IMR-90 (cell line): ENCODE results near the gene PAGE4. TPM values are rescaled to one million over a fixed set of nuclear protein-coding genes. Genes with fewer than 3 reads are reported as not detected.

ENCODE experiments used
- ATAC-seq: fragments of 200-7000 bp; cut with Tn5 transposase; 2 replicates; pipeline ENCODE4 v1.9.1; 2020; ENCODE audit warnings: low read depth, mild to moderate bottlenecking, moderate library complexity
- BruUV-seq: library from RNA; stranded (reverse); fragments of 400-500 nt; replicated peaks from 2 replicates; lab custom pipeline; 2021; lab: Mats Ljungman, UMichigan
- CTCF ChIA-PET: fragments of 300-600 bp; formaldehyde crosslinking; extraction: SDS; loops from one replicate; lab custom pipeline; 2021; ENCODE audit warnings: antibody characterized with exemption; lab: Yijun Ruan, JAX
- POLR2A ChIA-PET: fragments of 300-600 bp; sonication (Branson Sonifier 250); formaldehyde crosslinking; loops from one replicate; lab custom pipeline; 2022; ENCODE audit warnings: antibody characterized with exemption; ENCODE audit not compliant: unreplicated experiment; lab: Charles Lee
- DNase-seq: peaks from one replicate; pipeline ENCODE4 v3.0.0; 2013
- H2AFZ ChIP-seq: replicated peaks from 2 replicates; pipeline ENCODE3; 2013; ENCODE audit warnings: low read length, mild to moderate bottlenecking; ENCODE audit not compliant: poor library complexity
- H2AK5ac ChIP-seq: 2 replicates; pipeline ENCODE4 v1.6.1; 2013; ENCODE audit warnings: low read depth, low read length, inconsistent platforms
- H2AK9ac ChIP-seq: replicated peaks from 2 replicates; pipeline ENCODE3; 2013; ENCODE audit warnings: mild to moderate bottlenecking, low read depth, low read length, moderate library complexity; ENCODE audit not compliant: poor library complexity
- H2BK120ac ChIP-seq: 2 replicates; pipeline ENCODE4 v1.6.1; 2013; ENCODE audit warnings: low read depth, low read length, inconsistent platforms
- H2BK15ac ChIP-seq: 3 replicates; pipeline ENCODE4 v1.6.1; 2013; ENCODE audit warnings: low read depth, low read length, inconsistent platforms
- H2BK20ac ChIP-seq: 2 replicates; pipeline ENCODE4 v1.6.1; 2013; ENCODE audit warnings: low read depth, mild to moderate bottlenecking, inconsistent platforms, low read length, moderate library complexity
- H2BK5ac ChIP-seq: 2 replicates; pipeline ENCODE4 v1.6.1; 2013; ENCODE audit warnings: mild to moderate bottlenecking, low read depth, low read length, inconsistent platforms; ENCODE audit not compliant: poor library complexity, severe bottlenecking
- H3K14ac ChIP-seq: replicated peaks from 2 replicates; pipeline ENCODE4 v1.6.1; 2013; ENCODE audit warnings: low read depth, low read length, inconsistent platforms
- H3K18ac ChIP-seq: 2 replicates; pipeline ENCODE4 v1.6.1; 2013; ENCODE audit warnings: low read depth, low read length, control low read depth
- H3K23ac ChIP-seq: 2 replicates; pipeline ENCODE4 v1.6.1; 2013; ENCODE audit warnings: low read depth, low read length, inconsistent platforms
- H3K27ac ChIP-seq: 2 replicates; pipeline ENCODE4 v1.5.1; 2013; ENCODE audit warnings: mild to moderate bottlenecking, control low read depth, low read length; ENCODE audit not compliant: insufficient read depth
- H3K27me3 ChIP-seq: 2 replicates; pipeline ENCODE4 v1.6.1; 2013; ENCODE audit warnings: low read length; ENCODE audit not compliant: control insufficient read depth, insufficient read depth
- H3K36me3 ChIP-seq: 2 replicates; pipeline ENCODE4 v1.6.1; 2013; ENCODE audit warnings: low read length, mixed read lengths; ENCODE audit not compliant: control insufficient read depth, insufficient read depth
- H3K4ac ChIP-seq: 2 replicates; pipeline ENCODE4 v1.6.1; 2013; ENCODE audit warnings: low read depth, low read length, inconsistent platforms
- H3K4me1 ChIP-seq: 2 replicates; pipeline ENCODE4 v1.6.1; 2013; ENCODE audit warnings: low read length, mixed read lengths; ENCODE audit not compliant: control insufficient read depth, insufficient read depth
- H3K4me2 ChIP-seq: 2 replicates; pipeline ENCODE4 v1.6.1; 2013; ENCODE audit warnings: low read depth, mild to moderate bottlenecking, control low read depth, low read length, moderate library complexity
- H3K4me3 ChIP-seq: 2 replicates; pipeline ENCODE4 v1.5.1; 2013; ENCODE audit warnings: low read depth, mild to moderate bottlenecking, control low read depth, low read length, moderate library complexity; ENCODE audit not compliant: insufficient read depth
- H3K56ac ChIP-seq: 2 replicates; pipeline ENCODE4 v1.6.1; 2013; ENCODE audit warnings: low read length, inconsistent platforms; ENCODE audit not compliant: insufficient read depth; ENCODE audit errors: extremely low read depth
- H3K79me1 ChIP-seq, 2 experiments: 2 replicates each; pipeline ENCODE4 v1.6.1; 2013; ENCODE audit warnings: low read length in 2 of 2, inconsistent platforms in 1 of 2, low read depth in 1 of 2
- H3K9ac ChIP-seq: 2 replicates; pipeline ENCODE4 v1.6.1; 2013; ENCODE audit warnings: low read depth, low read length, control low read depth
- H3K9me1 ChIP-seq: 2 replicates; pipeline ENCODE4 v1.6.1; 2013; ENCODE audit warnings: low read length, inconsistent platforms; ENCODE audit not compliant: insufficient read depth
- H3K9me3 ChIP-seq: 2 replicates; pipeline ENCODE4 v1.6.1; 2013; ENCODE audit warnings: low read length; ENCODE audit not compliant: control insufficient read depth, insufficient read depth
- H4K20me1 ChIP-seq: 2 replicates; pipeline ENCODE4 v1.6.1; 2013; ENCODE audit warnings: low read length, inconsistent platforms; ENCODE audit not compliant: insufficient read depth
- H4K5ac ChIP-seq: 2 replicates; pipeline ENCODE4 v1.6.1; 2013; ENCODE audit warnings: mild to moderate bottlenecking, low read depth, low read length, control low read depth
- H4K8ac ChIP-seq, 2 experiments: 2 replicates each; pipeline ENCODE4 v1.6.1; 2013; ENCODE audit warnings: low read depth in 2 of 2, low read length in 2 of 2, control low read depth in 1 of 2, inconsistent platforms in 1 of 2
- H4K91ac ChIP-seq: 2 replicates; pipeline ENCODE4 v1.6.1; 2013; ENCODE audit warnings: low read depth, low read length, inconsistent platforms; ENCODE audit not compliant: insufficient read depth
- CEBPB ChIP-seq: IDR thresholded peaks from 2 replicates; pipeline ENCODE4 v1.6.1; 2012; ENCODE audit warnings: low read depth, low read length, improper control_type of control experiment
- CTCF ChIP-seq: conservative IDR thresholded peaks from 2 replicates; pipeline ENCODE4 v1.5.1; 2012; ENCODE audit warnings: mild to moderate bottlenecking, low read depth, low read length, improper control_type of control experiment
- FOS ChIP-seq: fragments of 150-350 bp; IDR thresholded peaks from 2 replicates; pipeline ENCODE4 v1.6.1; 2016; ENCODE audit warnings: low read depth, low read length
- MXI1 ChIP-seq: IDR thresholded peaks from 2 replicates; pipeline ENCODE4 v1.6.1; 2012; ENCODE audit warnings: low read depth, mild to moderate bottlenecking, low read length, moderate library complexity, borderline replicate concordance
- RAD21 ChIP-seq: IDR thresholded peaks from 2 replicates; pipeline ENCODE4 v1.6.1; 2012; ENCODE audit warnings: low read length, improper control_type of control experiment
- SMC3 ChIP-seq: fragments of 150-350 bp; IDR thresholded peaks from 2 replicates; pipeline ENCODE4 v1.6.1; 2016; ENCODE audit warnings: low read depth, mild to moderate bottlenecking, antibody characterized with exemption, low read length, moderate library complexity
- USF2 ChIP-seq: fragments of 150-350 bp; IDR thresholded peaks from 2 replicates; pipeline ENCODE4 v1.6.1; 2017; ENCODE audit warnings: mild to moderate bottlenecking, antibody characterized with exemption, low read length, low read depth
- WGBS, 2 experiments: methylation state at CpG; one replicate each; pipeline versions ENCODE4 v1.1.5 to v1.1.7; 2013; ENCODE audit warnings: missing lambda C conversion rate in 2 of 2; ENCODE audit not compliant: insufficient read length in 1 of 2; ENCODE audit errors: extremely low coverage in 2 of 2; 5-methylcytosine and 5-hydroxymethylcytosine counted together
- dilution Hi-C: fragments of 300-500 bp; cut with HindIII; formaldehyde crosslinking; loops from one replicate; pipeline ENCODE4 v1.14.3; 2018; ENCODE audit warnings: low sequenced_read_pairs; ENCODE audit not compliant: unreplicated experiment
- in situ Hi-C: fragments of 300-500 bp; cut with MboI; formaldehyde crosslinking; loops from 3 replicates; pipeline ENCODE4 v1.14.3; 2019; ENCODE audit warnings: low sequenced_read_pairs, inconsistent platforms, mixed read lengths
- intact Hi-C: fragments of 100-400 bp; cut with micrococcal nuclease; formaldehyde crosslinking; loops from 2 replicates; pipeline ENCODE4 v1.10.0; 2022
- polyA plus RNA-seq, 3 experiments: library from polyadenylated mRNA; depleted of rRNA; stranded (reverse); fragments of >200 nt; gene quantifications; 2 replicates each; pipeline ENCODE4 v1.2.3, GENCODE V29; 2012; ENCODE audit warnings: low replicate concordance in 1 of 3
- total RNA-seq: library from RNA; depleted of rRNA; stranded (reverse); fragments of >200 nt; gene quantifications from 2 replicates; pipeline ENCODE4 v1.2.3, GENCODE V29; 2012

PAGE4 gene
- total and polyA plus RNA-seq, 2 of the 4 experiments (the other 2 are of a cell fraction): not detected

- Histone ChIP-seq H2AK9ac (no peak overlapping the region), H3K4me1 (no peaks in the 10 kb centered on the region), H3K9ac (no peak overlapping the region), H3K4ac (no peak overlapping the region), H2BK20ac (no peak overlapping the region), H3K23ac (no peak overlapping the region), H2BK5ac (no peak overlapping the region), H2BK15ac (no peak overlapping the region), H3K9me1 (no peaks in the 10 kb centered on the region), H3K14ac (no peak overlapping the region), H3K9me3 (no peaks in the 10 kb centered on the region), H4K8ac (no peak overlapping the region), H2AFZ (no peak overlapping the region), H4K91ac (no peak overlapping the region), H3K18ac (no peak overlapping the region), H4K20me1 (no peaks in the 10 kb centered on the region), H3K56ac (no peak overlapping the region), H3K4me3 (no peak overlapping the region), H3K27ac (no peak overlapping the region), H4K5ac (no peak overlapping the region), H2AK5ac (no peak overlapping the region), H2BK120ac (no peak overlapping the region), H3K79me1 (no peaks in the 10 kb centered on the region), H3K36me3 (no peaks in the 10 kb centered on the region), H3K4me2 (no peak overlapping the region), H3K27me3 (peaks cover 5% of the 10 kb centered on the region)
- TF ChIP-seq MXI1 (no peak), RAD21 (0 out of 2 replicates have a peak, but pooled peaks have one; percentile 8), CEBPB (no peak), USF2 (no peak), FOS (no peak), CTCF (peak; percentile 39), SMC3 (0 out of 2 replicates have a peak, but pooled peaks have one; percentile 26)
- WGBS, 2 experiments: no CpG with 5 or more reads among the region's 3 CpGs
- in situ Hi-C loops (no loop called here), intact Hi-C loops (no loop called here), dilution Hi-C loops (no loop called here)
- BruUV-seq: no TSS peak
- peak; percentile 35 for DNase-seq
- ATAC-seq: peak; percentile 35; the same call in 1 of the 2 replicates
- ChIA-PET POLR2A (no interaction called here), CTCF (interaction anchor here (0.7 kb wide), 1 partner anchor 1903 kb away, joined by 3 read pairs; no protein-coding TSS in a partner anchor)
These were observed 11.6 kb downstream of the PAGE4 start for GRCh38 chrX:49840679-49841078.
